Caco-2 (cell line): ENCODE measurements around the gene POLR3B. TPM values are rescaled to one million over a fixed set of nuclear protein-coding genes. Genes with fewer than 3 reads are reported as not detected.
"Not testable (repeated sequence)": the region's sequence is repeated elsewhere in the genome, so short reads cannot be mapped to it uniquely, and the experiment has no call there.

Experiments
- BruUV-seq: library from RNA; stranded (reverse); fragments of 400-500 nt; replicated peaks from 2 replicates; lab custom pipeline; 2021; lab: Mats Ljungman, UMichigan
- CTCF ChIA-PET: fragments of 300-600 bp; sonication (Branson Sonifier 250); formaldehyde crosslinking; loops from one replicate; lab custom pipeline; 2022; ENCODE audit warnings: antibody characterized with exemption; lab: Charles Lee
- POLR2A ChIA-PET: fragments of 300-600 bp; sonication (Branson Sonifier 250); formaldehyde crosslinking; loops from one replicate; lab custom pipeline; 2022; ENCODE audit warnings: antibody characterized with exemption; lab: Charles Lee
- DNase-seq, 2 experiments: peaks; one replicate each; pipeline versions ENCODE4 v3.0.0 to v3.0.0-alpha.2; 2020 to 2022
- H3K27me3 ChIP-seq: replicated peaks from 2 replicates; pipeline ENCODE4 v1.6.0; 2011; ENCODE audit warnings: low read length; ENCODE audit not compliant: control insufficient read depth, insufficient read depth
- H3K36me3 ChIP-seq: 2 replicates; pipeline ENCODE4 v1.5.1; 2011; ENCODE audit warnings: low read length; ENCODE audit not compliant: control insufficient read depth, insufficient read depth
- H3K4me1 ChIP-seq: fragments of 250-450 bp; sonication (Bioruptor Pico); 2 replicates; pipeline ENCODE4 v1.5.1; 2020; ENCODE audit warnings: mild to moderate bottlenecking
- H3K4me3 ChIP-seq: 2 replicates; pipeline ENCODE4 v1.5.1; 2011; ENCODE audit warnings: low read depth, mild to moderate bottlenecking, control low read depth, low read length
- H3K9me3 ChIP-seq: fragments of 250-450 bp; sonication (Bioruptor Pico); 2 replicates; pipeline ENCODE4 v1.5.1; 2020; ENCODE audit warnings: mild to moderate bottlenecking, moderate library complexity
- H3K27ac Mint-ChIP-seq: one replicate; pipeline ENCODE4 v1.8.0; 2022; ENCODE audit warnings: mixed read lengths; ENCODE audit not compliant: unreplicated experiment
- H3K27me3 Mint-ChIP-seq: one replicate; pipeline ENCODE4 v1.8.0; 2022; ENCODE audit warnings: mixed read lengths; ENCODE audit not compliant: insufficient read depth, unreplicated experiment
- H3K36me3 Mint-ChIP-seq: one replicate; pipeline ENCODE4 v1.8.0; 2022; ENCODE audit warnings: mild to moderate bottlenecking, mixed read lengths; ENCODE audit not compliant: insufficient read depth, unreplicated experiment
- H3K4me1 Mint-ChIP-seq: one replicate; pipeline ENCODE4 v1.8.0; 2022; ENCODE audit warnings: low read depth, mixed read lengths; ENCODE audit not compliant: unreplicated experiment
- H3K4me3 Mint-ChIP-seq: one replicate; pipeline ENCODE4 v1.8.0; 2022; ENCODE audit warnings: mild to moderate bottlenecking, moderate library complexity, mixed read lengths; ENCODE audit not compliant: unreplicated experiment
- H3K9me3 Mint-ChIP-seq: one replicate; pipeline ENCODE4 v1.8.0; 2022; ENCODE audit warnings: mixed read lengths; ENCODE audit not compliant: unreplicated experiment
- intact Hi-C: fragments of 100-400 bp; cut with micrococcal nuclease; formaldehyde crosslinking; loops from one replicate; pipeline ENCODE4 v1.10.0; 2022; ENCODE audit not compliant: unreplicated experiment
- total RNA-seq: library from RNA; stranded (reverse); gene quantifications from 2 replicates; pipeline ENCODE4 v1.2.3, GENCODE V29; 2022
- TF ChIP-seq, protein P1 (sequence below), 2 experiments: fragments of 200-600 bp in 1 of 2; IDR thresholded peaks; 1 replicate in 1 of 2; 2 replicates in 1 of 2; pipeline versions ENCODE4 v1.5.1 to v1.8.0; 2011 to 2022; ENCODE audit warnings: antibody characterized with exemption in 1 of 2, control low read depth in 1 of 2, inconsistent platforms in 1 of 2, low read depth in 1 of 2, low read length in 1 of 2, mild to moderate bottlenecking in 1 of 2, moderate library complexity in 1 of 2; ENCODE audit not compliant: insufficient read depth in 1 of 2, severe bottlenecking in 1 of 2, unreplicated experiment in 1 of 2

Gene POLR3B
- total RNA-seq, 1 experiment from 2014 or later = 13.9 TPM

DNA sequence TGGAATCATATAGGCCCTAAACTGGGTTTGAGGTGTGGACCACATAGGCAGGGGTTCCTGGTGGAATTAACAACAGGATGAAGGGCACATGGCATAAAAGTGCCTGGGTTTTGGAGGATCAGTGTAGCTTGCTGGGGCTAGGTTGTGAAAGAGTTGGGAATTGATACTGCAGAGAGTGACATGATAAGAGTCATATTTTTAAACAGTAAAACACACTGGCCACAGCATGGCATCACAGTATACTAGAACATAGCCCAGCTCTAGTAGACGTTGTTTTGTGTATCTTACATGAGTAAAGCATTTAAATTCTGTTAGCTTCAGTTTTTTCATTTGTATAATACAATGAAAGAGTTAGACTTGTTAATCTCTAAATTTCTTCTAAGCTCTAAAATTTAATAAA lies 102.0 kb downstream of the POLR3B start:
- Mint-ChIP-seq H3K4me1 (no peaks in the 10 kb centered on the region), H3K27ac (no peak overlapping the region)

GRCh38 chr12:106461730-106462129 lies 104.2 kb downstream of the POLR3B start:
- intact Hi-C loops = no loop called here
- Mint-ChIP-seq H3K36me3 (peaks cover 11% of the 10 kb centered on the region), H3K9me3 (no peaks in the 10 kb centered on the region), H3K4me1 (no peaks in the 10 kb centered on the region), H3K27ac (no peak overlapping the region), H3K4me3 (no peak overlapping the region), H3K27me3 (no peaks in the 10 kb centered on the region)
- no peaks in the 10 kb centered on the region for H3K27me3 ChIP-seq
- H3K4me1 ChIP-seq = no peaks in the 10 kb centered on the region
- no TSS peak for BruUV-seq
- no peaks in the 10 kb centered on the region for H3K9me3 ChIP-seq
- ChIA-PET POLR2A (no interaction called here), CTCF (no interaction called here)
- H3K36me3 ChIP-seq = no peaks in the 10 kb centered on the region; the same call in 1 of the 2 replicates
- no peak overlapping the region for H3K4me3 ChIP-seq
- DNase-seq = no peak
- TF ChIP-seq, protein P1, sequence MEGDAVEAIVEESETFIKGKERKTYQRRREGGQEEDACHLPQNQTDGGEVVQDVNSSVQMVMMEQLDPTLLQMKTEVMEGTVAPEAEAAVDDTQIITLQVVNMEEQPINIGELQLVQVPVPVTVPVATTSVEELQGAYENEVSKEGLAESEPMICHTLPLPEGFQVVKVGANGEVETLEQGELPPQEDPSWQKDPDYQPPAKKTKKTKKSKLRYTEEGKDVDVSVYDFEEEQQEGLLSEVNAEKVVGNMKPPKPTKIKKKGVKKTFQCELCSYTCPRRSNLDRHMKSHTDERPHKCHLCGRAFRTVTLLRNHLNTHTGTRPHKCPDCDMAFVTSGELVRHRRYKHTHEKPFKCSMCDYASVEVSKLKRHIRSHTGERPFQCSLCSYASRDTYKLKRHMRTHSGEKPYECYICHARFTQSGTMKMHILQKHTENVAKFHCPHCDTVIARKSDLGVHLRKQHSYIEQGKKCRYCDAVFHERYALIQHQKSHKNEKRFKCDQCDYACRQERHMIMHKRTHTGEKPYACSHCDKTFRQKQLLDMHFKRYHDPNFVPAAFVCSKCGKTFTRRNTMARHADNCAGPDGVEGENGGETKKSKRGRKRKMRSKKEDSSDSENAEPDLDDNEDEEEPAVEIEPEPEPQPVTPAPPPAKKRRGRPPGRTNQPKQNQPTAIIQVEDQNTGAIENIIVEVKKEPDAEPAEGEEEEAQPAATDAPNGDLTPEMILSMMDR (IDR thresholded peaks at IDR 0.05; ENCODE audit: insufficient read depth in 1 of 2, low read depth in 1 of 2, low read length in 1 of 2, severe bottlenecking in 1 of 2, unreplicated experiment in 1 of 2) = no peak

More for the DNA sequence above, 102.0 kb downstream of the POLR3B start:
- Histone ChIP-seq H3K36me3 (no peaks in the 10 kb centered on the region; the same call in 1 of the 2 replicates), H3K27me3 (no peaks in the 10 kb centered on the region), H3K9me3 (no peaks in the 10 kb centered on the region), H3K4me1 (no peaks in the 10 kb centered on the region), H3K4me3 (no peak overlapping the region)
- Mint-ChIP-seq H3K9me3 (no peaks in the 10 kb centered on the region), H3K4me3 (no peak overlapping the region), H3K36me3 (peaks cover 23% of the 10 kb centered on the region), H3K27me3 (no peaks in the 10 kb centered on the region)
- ChIA-PET CTCF (no interaction called here), POLR2A (no interaction called here)
- BruUV-seq = no TSS peak
- TF ChIP-seq, protein P1 (IDR thresholded peaks at IDR 0.05; ENCODE audit: insufficient read depth in 1 of 2, low read depth in 1 of 2, low read length in 1 of 2, severe bottlenecking in 1 of 2, unreplicated experiment in 1 of 2) = no peak
- intact Hi-C loops = no loop called here
- no peak for DNase-seq

- H3K9me3 ChIP-seq, H3K4me1 Mint-ChIP-seq, CTCF ChIA-PET, H3K36me3 ChIP-seq, BruUV-seq, POLR2A ChIA-PET, DNase-seq, H3K4me1 ChIP-seq, H3K27ac Mint-ChIP-seq, H3K36me3 Mint-ChIP-seq, intact Hi-C loops, H3K4me3 ChIP-seq, H3K27me3 ChIP-seq, H3K4me3 Mint-ChIP-seq, H3K27me3 Mint-ChIP-seq, H3K9me3 Mint-ChIP-seq: not testable (repeated sequence)
Measured at GRCh38 chr12:106465605-106466004, 108.1 kb downstream of the POLR3B start.

- H3K4me3 ChIP-seq, H3K27me3 ChIP-seq, H3K36me3 Mint-ChIP-seq, intact Hi-C loops, H3K36me3 ChIP-seq, CTCF ChIA-PET, BruUV-seq, H3K4me1 Mint-ChIP-seq, H3K9me3 Mint-ChIP-seq, POLR2A ChIA-PET, DNase-seq, H3K27ac Mint-ChIP-seq, H3K9me3 ChIP-seq, H3K4me1 ChIP-seq, H3K27me3 Mint-ChIP-seq, H3K4me3 Mint-ChIP-seq: not testable (repeated sequence)
Measured at GRCh38 chr12:106475662-106476061, 118.1 kb downstream of the POLR3B start.

- H3K4me3 Mint-ChIP-seq = peak overlapping the region; percentile 46
- BruUV-seq, CTCF ChIA-PET: not testable (repeated sequence)
Measured at GRCh38 chr12:106477627-106478026, 120.1 kb downstream of the POLR3B start.

More at GRCh38 chr12:106477627-106478026, 120.1 kb downstream of the POLR3B start:
- H3K9me3 Mint-ChIP-seq, DNase-seq, H3K36me3 Mint-ChIP-seq, H3K4me1 Mint-ChIP-seq, intact Hi-C loops, H3K4me3 ChIP-seq, H3K9me3 ChIP-seq, H3K27me3 ChIP-seq, H3K4me1 ChIP-seq, H3K27me3 Mint-ChIP-seq, H3K36me3 ChIP-seq, H3K27ac Mint-ChIP-seq, POLR2A ChIA-PET: not testable (repeated sequence)
